Calu3 (cell line): Measurements from ENCODE around the gene TMEM214. TPM values are rescaled to one million over a fixed set of nuclear protein-coding genes. Genes with fewer than 3 reads are reported as not detected.
A peak's percentile ranks its signal among the peaks of the same experiment; 100 is the strongest.

Experiments used
- BruUV-seq: library from RNA; stranded (reverse); fragments of 400-500 nt; replicated peaks from 2 replicates; lab custom pipeline; 2021; lab: Mats Ljungman, UMichigan
- CTCF ChIA-PET: fragments of 300-600 bp; sonication (Branson Sonifier 250); formaldehyde crosslinking; loops from one replicate; lab custom pipeline; 2022; ENCODE audit warnings: antibody characterized with exemption; lab: Charles Lee
- DNase-seq: peaks from one replicate; pipeline ENCODE4 v3.0.0; 2022
- H3K27ac Mint-ChIP-seq: one replicate; pipeline ENCODE4 v1.8.0; 2022; ENCODE audit warnings: mixed read lengths; ENCODE audit not compliant: unreplicated experiment
- H3K27me3 Mint-ChIP-seq: one replicate; pipeline ENCODE4 v1.8.0; 2022; ENCODE audit warnings: mixed read lengths; ENCODE audit not compliant: unreplicated experiment
- H3K36me3 Mint-ChIP-seq: one replicate; pipeline ENCODE4 v1.8.0; 2022; ENCODE audit warnings: mild to moderate bottlenecking, moderate library complexity, mixed read lengths; ENCODE audit not compliant: insufficient read depth, unreplicated experiment
- H3K4me1 Mint-ChIP-seq: one replicate; pipeline ENCODE4 v1.8.0; 2022; ENCODE audit warnings: mild to moderate bottlenecking, low read depth, mixed read lengths; ENCODE audit not compliant: unreplicated experiment
- H3K4me3 Mint-ChIP-seq: one replicate; pipeline ENCODE4 v1.8.0; 2022; ENCODE audit warnings: mild to moderate bottlenecking, low read depth, moderate library complexity, mixed read lengths; ENCODE audit not compliant: unreplicated experiment
- H3K9me3 Mint-ChIP-seq: one replicate; pipeline ENCODE4 v1.8.0; 2022; ENCODE audit warnings: low read depth, mixed read lengths; ENCODE audit not compliant: unreplicated experiment
- intact Hi-C: fragments of 100-400 bp; cut with micrococcal nuclease; formaldehyde crosslinking; loops from one replicate; pipeline ENCODE4 v1.10.0; 2022; ENCODE audit not compliant: unreplicated experiment
- total RNA-seq: library from RNA; stranded (reverse); gene quantifications from 2 replicates; pipeline ENCODE4 v1.2.3, GENCODE V29; 2022
- TF ChIP-seq, protein P1 (sequence below): fragments of 200-600 bp; IDR thresholded peaks from one replicate; pipeline ENCODE4 v1.8.0; 2022; ENCODE audit warnings: antibody characterized with exemption; ENCODE audit not compliant: unreplicated experiment

The TMEM214 gene
- total RNA-seq, 1 experiment from 2014 or later: 79.6 TPM

DNA sequence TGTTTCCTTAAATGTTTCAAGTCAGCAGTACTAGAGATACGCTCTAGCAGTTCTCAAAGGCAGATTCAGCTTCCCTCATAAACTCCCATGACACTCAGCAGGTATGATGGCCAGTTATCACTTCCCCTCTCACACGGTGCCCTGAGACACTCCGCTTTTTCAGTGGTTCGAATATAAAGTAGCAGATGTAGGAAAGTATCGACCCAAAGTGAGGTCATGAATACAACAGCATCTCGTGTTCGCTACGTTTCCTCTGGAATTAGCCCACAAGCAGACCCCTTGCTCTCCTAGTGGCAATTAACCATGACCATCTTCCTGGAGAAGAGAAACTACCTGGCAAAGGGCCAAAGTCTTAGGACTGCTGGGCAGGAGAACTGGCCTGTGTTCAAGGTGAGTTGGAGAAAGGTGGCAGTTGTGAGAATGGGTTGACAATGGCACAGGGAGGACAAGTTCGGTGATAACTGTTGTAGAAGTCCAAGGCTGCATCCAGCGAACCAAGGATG is 9.4 kb downstream of the TMEM214 start:
- no peaks in the 10 kb centered on the region for H3K4me1 Mint-ChIP-seq
- no TSS peak for BruUV-seq
- CTCF ChIA-PET: no interaction called here
- H3K4me3 Mint-ChIP-seq: no peak overlapping the region
- H3K36me3 Mint-ChIP-seq: peaks cover 34% of the 10 kb centered on the region
- TF ChIP-seq, protein P1, sequence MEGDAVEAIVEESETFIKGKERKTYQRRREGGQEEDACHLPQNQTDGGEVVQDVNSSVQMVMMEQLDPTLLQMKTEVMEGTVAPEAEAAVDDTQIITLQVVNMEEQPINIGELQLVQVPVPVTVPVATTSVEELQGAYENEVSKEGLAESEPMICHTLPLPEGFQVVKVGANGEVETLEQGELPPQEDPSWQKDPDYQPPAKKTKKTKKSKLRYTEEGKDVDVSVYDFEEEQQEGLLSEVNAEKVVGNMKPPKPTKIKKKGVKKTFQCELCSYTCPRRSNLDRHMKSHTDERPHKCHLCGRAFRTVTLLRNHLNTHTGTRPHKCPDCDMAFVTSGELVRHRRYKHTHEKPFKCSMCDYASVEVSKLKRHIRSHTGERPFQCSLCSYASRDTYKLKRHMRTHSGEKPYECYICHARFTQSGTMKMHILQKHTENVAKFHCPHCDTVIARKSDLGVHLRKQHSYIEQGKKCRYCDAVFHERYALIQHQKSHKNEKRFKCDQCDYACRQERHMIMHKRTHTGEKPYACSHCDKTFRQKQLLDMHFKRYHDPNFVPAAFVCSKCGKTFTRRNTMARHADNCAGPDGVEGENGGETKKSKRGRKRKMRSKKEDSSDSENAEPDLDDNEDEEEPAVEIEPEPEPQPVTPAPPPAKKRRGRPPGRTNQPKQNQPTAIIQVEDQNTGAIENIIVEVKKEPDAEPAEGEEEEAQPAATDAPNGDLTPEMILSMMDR: no peak
- DNase-seq: no peak
- H3K27me3 Mint-ChIP-seq: no peaks in the 10 kb centered on the region
- H3K27ac Mint-ChIP-seq: no peak overlapping the region
- H3K9me3 Mint-ChIP-seq: no peaks in the 10 kb centered on the region
- intact Hi-C loops: no loop called here

DNA sequence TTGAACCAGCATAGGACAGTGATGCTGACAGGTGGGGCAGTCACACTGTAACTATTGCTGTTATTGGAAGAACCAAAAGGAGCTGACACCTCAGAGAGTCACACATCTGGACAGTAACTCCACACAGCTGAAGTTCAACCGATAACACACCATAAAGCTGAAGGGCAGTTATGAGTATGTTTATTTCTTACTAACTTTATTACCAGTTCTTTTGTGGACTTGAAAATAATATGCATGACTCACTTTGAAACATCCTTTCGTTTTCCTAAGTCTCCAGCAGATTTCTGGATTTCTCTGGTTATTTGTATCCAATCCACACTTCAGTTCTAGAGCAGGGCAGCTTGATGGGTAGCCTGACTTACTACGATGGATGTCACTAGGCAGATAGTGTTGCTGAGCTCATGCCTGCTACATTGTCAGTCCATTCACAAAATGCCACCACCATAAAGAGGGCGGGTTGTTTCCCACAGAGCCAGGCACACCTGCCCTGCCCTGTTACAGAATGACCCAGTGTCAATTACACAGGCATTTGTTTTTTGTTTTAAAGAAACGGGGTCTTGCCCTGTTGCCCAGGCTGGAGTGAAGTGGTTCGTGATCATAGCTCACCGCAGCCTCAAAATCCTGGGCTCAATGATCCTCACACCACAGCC is 10.3 kb downstream of the TMEM214 start:
- CTCF ChIA-PET: no interaction called here
- TF ChIP-seq, protein P1: no peak
- Mint-ChIP-seq H3K4me1 (no peaks in the 10 kb centered on the region), H3K9me3 (no peaks in the 10 kb centered on the region), H3K36me3 (peaks cover 29% of the 10 kb centered on the region), H3K27me3 (no peaks in the 10 kb centered on the region), H3K27ac (no peak overlapping the region), H3K4me3 (no peak overlapping the region)
- BruUV-seq: no TSS peak
- DNase-seq: no peak
- intact Hi-C loops: no loop called here

DNA sequence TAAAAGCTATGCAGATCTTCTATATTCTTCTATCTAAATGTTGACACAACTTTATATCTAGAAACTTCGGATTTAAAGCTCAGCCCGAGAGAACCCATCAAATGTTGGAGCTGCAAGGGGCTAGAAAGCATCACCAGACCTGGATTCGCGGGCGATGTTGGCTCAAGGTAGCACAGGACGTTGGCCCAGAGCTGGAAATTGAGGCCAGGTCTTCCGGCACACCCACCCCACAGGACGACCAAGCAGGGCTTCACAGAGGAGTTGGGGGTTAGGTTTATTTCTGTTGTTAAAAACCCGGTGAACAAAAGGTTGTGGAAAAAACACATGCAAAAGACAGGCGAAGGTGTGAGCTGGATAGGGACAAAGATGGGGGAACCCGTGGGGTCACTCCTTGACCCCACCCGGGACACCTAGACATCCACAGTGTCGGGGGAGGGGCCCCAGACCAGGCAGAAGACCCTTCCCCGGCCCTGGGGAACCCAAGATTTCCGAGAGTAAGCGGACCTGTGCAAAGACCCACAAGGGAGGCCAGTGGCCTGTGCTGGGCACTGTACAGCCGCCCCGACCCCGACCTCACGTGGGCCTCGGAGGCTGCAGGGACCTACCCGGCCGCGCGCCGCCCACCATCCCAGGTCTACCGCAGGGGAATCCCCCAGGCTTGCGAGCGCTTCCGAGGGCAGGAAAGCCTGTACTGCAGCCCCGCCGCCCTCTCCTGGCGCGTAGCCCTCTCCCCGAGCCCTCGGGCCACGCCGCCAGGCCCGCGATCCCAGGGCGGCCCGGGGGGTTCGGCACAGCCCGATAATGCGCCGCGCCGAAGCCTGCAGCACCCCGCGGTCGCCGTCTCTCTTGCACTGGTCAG is 16.9 kb downstream of the TMEM214 start:
- Mint-ChIP-seq H3K4me1 (peaks cover 20% of the 10 kb centered on the region), H3K4me3 (peak overlapping the region; percentile 91), H3K27me3 (peaks cover 17% of the 10 kb centered on the region), H3K27ac (peak overlapping the region; percentile 99), H3K36me3 (peaks cover 58% of the 10 kb centered on the region), H3K9me3 (no peaks in the 10 kb centered on the region)
- BruUV-seq: no TSS peak
- intact Hi-C loops: loop anchor here (2.0 kb wide), 1 partner anchor 17 kb away; the partner anchor contains the start of gene TMEM214
- CTCF ChIA-PET: interaction anchor here (0.6 to 2.1 kb wide), 8 partner anchors 10 to 1535 kb away, joined by 3 to 11 read pairs (median 6); partner anchors contain the start of genes OST4 and TMEM214
- TF ChIP-seq, protein P1: no peak
- no peak for DNase-seq

DNA sequence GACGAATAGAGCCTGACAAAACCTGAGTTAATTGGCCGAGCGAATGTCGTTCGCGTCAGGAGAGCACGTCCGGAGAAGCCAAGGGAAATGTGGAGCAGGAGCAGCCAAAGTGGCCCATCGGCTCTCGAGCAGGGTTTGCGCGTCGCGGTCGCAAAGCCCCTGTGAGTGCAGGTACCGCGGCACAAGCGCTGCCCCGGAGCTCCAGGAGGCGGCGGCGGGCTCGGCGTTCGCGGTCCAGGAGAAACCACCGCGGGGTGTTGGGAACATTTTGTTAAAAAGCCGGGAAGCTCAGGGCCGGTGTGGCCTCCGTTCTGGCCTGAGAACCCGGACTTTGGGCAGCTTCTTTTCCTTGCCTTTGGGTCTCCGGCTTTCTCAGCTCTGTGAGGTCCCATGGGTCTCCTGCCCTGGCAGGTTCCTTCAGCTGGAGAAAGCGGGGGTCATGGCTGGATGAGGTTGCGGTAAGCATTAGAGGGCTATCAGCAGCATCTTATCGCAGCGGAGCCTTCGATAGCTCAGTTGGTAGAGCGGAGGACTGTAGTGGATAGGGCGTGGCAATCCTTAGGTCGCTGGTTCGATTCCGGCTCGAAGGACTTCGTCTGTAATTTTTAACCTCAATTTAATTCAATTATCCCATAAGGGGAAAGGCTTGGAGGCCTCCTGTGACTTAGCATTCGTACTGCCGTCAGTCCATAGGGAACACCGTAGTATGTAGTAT is 17.7 kb downstream of the TMEM214 start:
- H3K27me3 Mint-ChIP-seq: peaks cover 17% of the 10 kb centered on the region
- H3K4me3 Mint-ChIP-seq: peak overlapping the region; percentile 91
- intact Hi-C loops: loop anchor here (2.0 kb wide), 1 partner anchor 18 kb away; the partner anchor contains the start of gene TMEM214
- TF ChIP-seq, protein P1: peak; percentile 40
- no peaks in the 10 kb centered on the region for H3K9me3 Mint-ChIP-seq
- no TSS peak for BruUV-seq
- DNase-seq: peak; percentile 91
- H3K27ac Mint-ChIP-seq: peak overlapping the region; percentile 99
- CTCF ChIA-PET: interaction anchor here (0.6 to 2.1 kb wide), 9 partner anchors 11 to 1534 kb away, joined by 3 to 11 read pairs (median 6); partner anchors contain the start of genes OST4 and TMEM214
- H3K36me3 Mint-ChIP-seq: peaks cover 55% of the 10 kb centered on the region
- peaks cover 20% of the 10 kb centered on the region for H3K4me1 Mint-ChIP-seq
